CD14-positive monocyte (primary cell): Measurements from ENCODE around the gene MUC20. TPM values are rescaled to one million over a fixed set of nuclear protein-coding genes. Genes with fewer than 3 reads are reported as not detected.

ENCODE experiments used
- DNase-seq, 3 donors: peaks; one replicate each; pipeline ENCODE4 v3.0.0-alpha.2; 2011 to 2022
- H2AFZ ChIP-seq: 2 replicates; pipeline ENCODE4 v1.6.0; 2012; ENCODE audit warnings: mild to moderate bottlenecking, low read depth, low read length, inconsistent platforms; ENCODE audit not compliant: insufficient read depth, poor library complexity, severe bottlenecking
- H3K27ac ChIP-seq, 2 donors: 1 replicate in 1 of 2; 2 replicates in 1 of 2; pipeline ENCODE4 v1.5.1; 2012 to 2013; ENCODE audit warnings: low read length in 2 of 2, control low read depth in 1 of 2, inconsistent platforms in 1 of 2, low read depth in 1 of 2, mild to moderate bottlenecking in 1 of 2
- H3K27me3 ChIP-seq, 2 donors: one replicate each; pipeline versions ENCODE4 v1.6.0 to v1.6.1; 2011 to 2013; ENCODE audit warnings: low read length in 2 of 2; ENCODE audit not compliant: control insufficient read depth in 2 of 2, insufficient read depth in 2 of 2
- H3K36me3 ChIP-seq, 2 donors: replicated peaks in 1 of 2; 1 replicate in 1 of 2; 2 replicates in 1 of 2; pipeline versions ENCODE4 v1.5.1 to v1.6.1; 2012 to 2013; ENCODE audit warnings: low read length in 2 of 2, control low read depth in 1 of 2, inconsistent platforms in 1 of 2, mild to moderate bottlenecking in 1 of 2; ENCODE audit not compliant: insufficient read depth in 2 of 2, control insufficient read depth in 1 of 2
- H3K4me1 ChIP-seq, 2 donors: 1 replicate in 1 of 2; 2 replicates in 1 of 2; pipeline versions ENCODE4 v1.5.1 to v1.6.1; 2012 to 2013; ENCODE audit warnings: low read length in 2 of 2, control low read depth in 1 of 2, inconsistent platforms in 1 of 2, mild to moderate bottlenecking in 1 of 2, moderate library complexity in 1 of 2; ENCODE audit not compliant: insufficient read depth in 2 of 2, control insufficient read depth in 1 of 2
- H3K4me2 ChIP-seq: replicated peaks from 2 replicates; pipeline ENCODE3; 2012; ENCODE audit warnings: low read length, moderate library complexity, mild to moderate bottlenecking; ENCODE audit not compliant: poor library complexity, severe bottlenecking; ENCODE audit errors: extremely low read depth
- H3K4me3 ChIP-seq, 3 experiments: fragments of 200-600 bp in 1 of 3; sonication (generic) in 1 of 3; replicated peaks in 1 of 3; 1 replicate in 2 of 3; 2 replicates in 1 of 3; pipeline ENCODE4 v1.5.1; 2011 to 2013; ENCODE audit warnings: low read length in 3 of 3, mild to moderate bottlenecking in 3 of 3, control low read depth in 2 of 3, low read depth in 2 of 3, inconsistent platforms in 1 of 3, moderate library complexity in 1 of 3
- H3K79me2 ChIP-seq: 2 replicates; pipeline ENCODE4 v1.6.0; 2012; ENCODE audit warnings: mild to moderate bottlenecking, control low read depth, inconsistent platforms, low read length, moderate library complexity; ENCODE audit not compliant: insufficient read depth
- H3K9ac ChIP-seq: 2 replicates; pipeline ENCODE4 v1.6.0; 2017; ENCODE audit warnings: low read length, mild to moderate bottlenecking; ENCODE audit not compliant: insufficient read depth, poor library complexity, severe bottlenecking
- H3K9me3 ChIP-seq, 2 donors: replicated peaks in 1 of 2; 1 replicate in 1 of 2; 2 replicates in 1 of 2; pipeline versions ENCODE4 v1.5.1 to v1.6.1; 2012 to 2013; ENCODE audit warnings: low read length in 2 of 2, control low read depth in 1 of 2; ENCODE audit not compliant: control insufficient read depth in 1 of 2, insufficient read depth in 1 of 2
- H4K20me1 ChIP-seq: 2 replicates; pipeline ENCODE4 v1.6.0; 2012; ENCODE audit warnings: mild to moderate bottlenecking, low read length, control low read depth, moderate library complexity; ENCODE audit not compliant: insufficient read depth
- H3K27ac Mint-ChIP-seq, 7 donors: one replicate each; pipeline ENCODE4 v1.8.0; 2020; ENCODE audit warnings: mild to moderate bottlenecking in 7 of 7, mixed read lengths in 7 of 7, moderate library complexity in 6 of 7, inconsistent platforms in 2 of 7
- H3K27me3 Mint-ChIP-seq, 3 donors: one replicate each; pipeline ENCODE4 v1.8.0; 2021 to 2022; ENCODE audit warnings: low read depth in 3 of 3, mild to moderate bottlenecking in 3 of 3, mixed read lengths in 3 of 3, moderate library complexity in 3 of 3, inconsistent platforms in 1 of 3
- H3K36me3 Mint-ChIP-seq, 2 donors: one replicate each; pipeline ENCODE4 v1.8.0; 2020; ENCODE audit warnings: mixed read lengths in 2 of 2, inconsistent platforms in 1 of 2, mild to moderate bottlenecking in 1 of 2
- H3K4me1 Mint-ChIP-seq: one replicate; pipeline ENCODE4 v1.8.0; 2020; ENCODE audit warnings: mild to moderate bottlenecking, mixed read lengths
- H3K4me3 Mint-ChIP-seq, 2 donors: one replicate each; pipeline ENCODE4 v1.8.0; 2020; ENCODE audit warnings: mild to moderate bottlenecking in 2 of 2, mixed read lengths in 2 of 2, moderate library complexity in 1 of 2
- H3K9me3 Mint-ChIP-seq, 7 donors: one replicate each; pipeline ENCODE4 v1.8.0; 2020 to 2022; ENCODE audit warnings: mixed read lengths in 7 of 7, mild to moderate bottlenecking in 6 of 7, moderate library complexity in 6 of 7, inconsistent platforms in 2 of 7
- CTCF ChIP-seq: fragments of 200-600 bp; IDR thresholded peaks from one replicate; pipeline ENCODE4 v1.8.0; 2022; ENCODE audit warnings: antibody characterized with exemption, mild to moderate bottlenecking
- WGBS: methylation state at CpG from one replicate; pipeline ENCODE4 v1.1.5; 2013; ENCODE audit warnings: missing lambda C conversion rate; ENCODE audit not compliant: insufficient coverage; 5-methylcytosine and 5-hydroxymethylcytosine counted together
- intact Hi-C, 2 donors: fragments of 100-400 bp; cut with micrococcal nuclease; formaldehyde crosslinking; loops; one replicate each; pipeline versions ENCODE4 v1.15.0 to v1.15.1; 2023
- polyA plus RNA-seq, 3 donors: library from polyadenylated mRNA; depleted of rRNA in 1 of 3; unstranded in 2 of 3; stranded (reverse) in 1 of 3; fragments of 300-500 nt in 2 of 3; fragments of >200 nt in 1 of 3; fragmentation: Illumina TruSeq in 2 of 3; gene quantifications; 1 replicate in 2 of 3; 2 replicates in 1 of 3; pipeline ENCODE4 v1.2.3, GENCODE V29; 2012 to 2021

MUC20 gene
- polyA plus RNA-seq, 3 donors = 5.4 TPM; not detected in 2

GRCh38 chr3:195699388-195699771, 21.4 kb upstream of the MUC20 start:
- peaks cover 27 to 39% of the 10 kb centered on the region in 2 donors for H3K36me3 Mint-ChIP-seq
- H3K9me3 Mint-ChIP-seq = peaks cover 0 to 2% (median 0%) of the 10 kb centered on the region in 7 donors
- no peaks in the 10 kb centered on the region for H3K27me3 ChIP-seq
- no peak for DNase-seq
- no peaks in the 10 kb centered on the region for H3K4me1 ChIP-seq
- H3K79me2 ChIP-seq = no peaks in the 10 kb centered on the region
- no peak overlapping the region for H3K4me3 ChIP-seq
- no peak for TF ChIP-seq CTCF
- no peak overlapping the region for H3K27ac Mint-ChIP-seq
- no peaks in the 10 kb centered on the region for H3K27me3 Mint-ChIP-seq
- WGBS = 100% methylated on average over 2 of the region's 2 CpGs
- no peaks in the 10 kb centered on the region for H3K9me3 ChIP-seq
- H2AFZ ChIP-seq = no peak overlapping the region
- no peak overlapping the region for H3K4me2 ChIP-seq
- H3K4me1 Mint-ChIP-seq = peaks cover 2% of the 10 kb centered on the region
- no peak overlapping the region for H3K27ac ChIP-seq
- H3K9ac ChIP-seq = no peak overlapping the region
- intact Hi-C loops = no loop called here
- no peaks in the 10 kb centered on the region for H4K20me1 ChIP-seq
- no peak overlapping the region for H3K4me3 Mint-ChIP-seq
- peaks cover 16 to 33% of the 10 kb centered on the region in 2 donors for H3K36me3 ChIP-seq

- DNase-seq = no peak
- H3K9ac ChIP-seq = no peak overlapping the region
- no peaks in the 10 kb centered on the region for H3K79me2 ChIP-seq
- Mint-ChIP-seq H3K9me3 (peaks cover 0 to 2% (median 0%) of the 10 kb centered on the region in 7 donors), H3K4me3 (no peak overlapping the region), H3K27ac (no peak overlapping the region), H3K36me3 (peaks cover 26 to 37% of the 10 kb centered on the region in 2 donors), H3K4me1 (peaks cover 2% of the 10 kb centered on the region), H3K27me3 (no peaks in the 10 kb centered on the region)
- no peaks in the 10 kb centered on the region for H3K27me3 ChIP-seq
- H4K20me1 ChIP-seq = no peaks in the 10 kb centered on the region
- no peak for TF ChIP-seq CTCF
- H3K27ac ChIP-seq = no peak overlapping the region
- H3K4me2 ChIP-seq = no peak overlapping the region
- H2AFZ ChIP-seq = no peak overlapping the region
- peaks cover 11 to 28% of the 10 kb centered on the region in 2 donors for H3K36me3 ChIP-seq
- intact Hi-C loops = no loop called here
- 95% methylated on average over 4 of the region's 6 CpGs for WGBS
- H3K4me1 ChIP-seq = no peaks in the 10 kb centered on the region
- H3K9me3 ChIP-seq = no peaks in the 10 kb centered on the region
- H3K4me3 ChIP-seq = no peak overlapping the region
These were observed 20.9 kb upstream of the MUC20 start for GRCh38 chr3:195699860-195700259.
